GM12878 (cell line): ENCODE results near the gene DNAJC15. TPM values are rescaled to one million over a fixed set of nuclear protein-coding genes. Genes with fewer than 3 reads are reported as not detected.

ENCODE experiments used
- ATAC-seq: fragments of 200-7000 bp; cut with Tn5 transposase; 3 replicates; pipeline ENCODE4 v1.9.1; 2020; ENCODE audit warnings: mild to moderate bottlenecking, moderate library complexity
- BruUV-seq: library from RNA; stranded (reverse); fragments of 400-500 nt; replicated peaks from 2 replicates; lab custom pipeline; 2021; lab: Mats Ljungman, UMichigan
- CTCF ChIA-PET: fragments of 300-600 bp; sonication (Branson Sonifier 250); formaldehyde crosslinking; extraction: SDS; loops from one replicate; lab custom pipeline; 2021; ENCODE audit warnings: inconsistent platforms; lab: Yijun Ruan, JAX
- POLR2A ChIA-PET: fragments of 350-600 bp; formaldehyde crosslinking; extraction: SDS; loops from one replicate; lab custom pipeline; 2021; ENCODE audit warnings: inconsistent platforms; lab: Charles Lee
- RAD21 ChIA-PET: fragments of 300-600 bp; sonication (Branson Sonifier 250); formaldehyde crosslinking; loops from one replicate; lab custom pipeline; 2023; ENCODE audit warnings: antibody characterized with exemption; ENCODE audit not compliant: unreplicated experiment; lab: Charles Lee
- SMC1A ChIA-PET: fragments of 300-600 bp; sonication (Branson Sonifier 250); formaldehyde crosslinking; loops from one replicate; lab custom pipeline; 2023; ENCODE audit not compliant: unreplicated experiment, uncharacterized antibody; lab: Charles Lee
- DNase-seq: peaks from one replicate; pipeline ENCODE4 v3.0.0-alpha.2; 2011; ENCODE audit warnings: low read depth, low spot score
- FAIRE-seq: peaks from 3 replicates; lab custom pipeline; 2011; peaks lifted over from hg19 to GRCh38; lab: Jason Lieb, UNC
- H2AFZ ChIP-seq: 2 replicates; pipeline ENCODE4 v1.6.0; 2011; ENCODE audit warnings: low read depth, low read length, control low read depth; ENCODE audit not compliant: control insufficient read depth
- H3K27ac ChIP-seq: 2 replicates; pipeline ENCODE4 v1.5.1; 2011; ENCODE audit warnings: control low read depth; ENCODE audit not compliant: control insufficient read depth, insufficient read depth
- H3K27me3 ChIP-seq, 2 experiments: replicated peaks in 1 of 2; 2 replicates each; pipeline versions ENCODE4 v1.6.0 to v1.6.1; 2011; ENCODE audit warnings: low read length in 1 of 2; ENCODE audit not compliant: control insufficient read depth in 2 of 2, insufficient read depth in 2 of 2
- H3K36me3 ChIP-seq, 2 experiments: 2 replicates each; pipeline ENCODE4 v1.5.1; 2011; ENCODE audit warnings: low read length in 1 of 2; ENCODE audit not compliant: control insufficient read depth in 2 of 2, insufficient read depth in 2 of 2
- H3K4me1 ChIP-seq: 2 replicates; pipeline ENCODE4 v1.6.1; 2011; ENCODE audit warnings: mild to moderate bottlenecking, low read length, moderate library complexity, mixed read lengths; ENCODE audit not compliant: control insufficient read depth, insufficient read depth
- H3K4me2 ChIP-seq: 2 replicates; pipeline ENCODE4 v1.6.0; 2011; ENCODE audit warnings: control low read depth; ENCODE audit not compliant: control insufficient read depth, insufficient read depth
- H3K4me3 ChIP-seq: fragments of 200-600 bp; sonication (generic); 2 replicates; pipeline ENCODE4 v1.5.1; 2016
- H3K79me2 ChIP-seq: 2 replicates; pipeline ENCODE4 v1.6.0; 2011; ENCODE audit warnings: low read length; ENCODE audit not compliant: control insufficient read depth, insufficient read depth
- H3K9ac ChIP-seq: 2 replicates; pipeline ENCODE4 v1.8.0; 2011; ENCODE audit warnings: low read length, control low read depth, mixed read lengths; ENCODE audit not compliant: control insufficient read depth, insufficient read depth
- H3K9me3 ChIP-seq: replicated peaks from 3 replicates; pipeline ENCODE4 v1.5.1; 2011; ENCODE audit warnings: mild to moderate bottlenecking, low read length; ENCODE audit not compliant: control insufficient read depth, insufficient read depth
- H4K20me1 ChIP-seq: 2 replicates; pipeline ENCODE4 v1.6.0; 2011; ENCODE audit not compliant: control insufficient read depth, insufficient read depth
- BHLHE40 ChIP-seq, 2 experiments: fragments of 450-650 bp in 1 of 2; IDR thresholded peaks; 2 replicates each; pipeline ENCODE4 v1.6.1; 2011 to 2017; ENCODE audit warnings: low read depth in 2 of 2, borderline replicate concordance in 1 of 2, improper control_type of control experiment in 1 of 2, low read length in 1 of 2, mild to moderate bottlenecking in 1 of 2
- EP300 ChIP-seq, 2 experiments: fragments of 150-350 bp in 1 of 2; IDR thresholded peaks; 2 replicates each; pipeline ENCODE4 v1.6.1; 2011 to 2012; ENCODE audit warnings: low read depth in 2 of 2, low read length in 2 of 2, borderline replicate concordance in 1 of 2, improper control_type of control experiment in 1 of 2, inconsistent platforms in 1 of 2; ENCODE audit not compliant: control insufficient read depth in 1 of 2
- LARP7 ChIP-seq: fragments of 450-650 bp; IDR thresholded peaks from 2 replicates; pipeline ENCODE4 v1.6.1; 2017; ENCODE audit warnings: mild to moderate bottlenecking
- MEF2A ChIP-seq: IDR thresholded peaks from 2 replicates; pipeline ENCODE4 v1.6.1; 2011; ENCODE audit warnings: low read depth, mild to moderate bottlenecking, low read length, moderate library complexity; ENCODE audit not compliant: insufficient read depth
- RAD51 ChIP-seq: fragments of 450-650 bp; IDR thresholded peaks from 2 replicates; pipeline ENCODE4 v1.6.1; 2016; ENCODE audit warnings: moderate library complexity, mild to moderate bottlenecking, inconsistent platforms
- REST ChIP-seq: IDR thresholded peaks from 2 replicates; pipeline ENCODE4 v1.6.1; 2012; ENCODE audit warnings: mild to moderate bottlenecking, low read depth, low read length
- TARDBP ChIP-seq: IDR thresholded peaks from 2 replicates; pipeline ENCODE4 v1.6.1; 2016; ENCODE audit warnings: borderline replicate concordance
- ZBTB11 ChIP-seq: fragments of 450-650 bp; formaldehyde crosslinking; IDR thresholded peaks from 2 replicates; pipeline ENCODE4 v1.5.0; 2022; ENCODE audit warnings: mild to moderate bottlenecking, missing genetic modification characterization
- ZNF687 ChIP-seq: fragments of 450-650 bp; IDR thresholded peaks from 2 replicates; pipeline ENCODE4 v1.6.1; 2017; ENCODE audit warnings: mild to moderate bottlenecking, moderate library complexity
- WGBS: methylation state at CpG from one replicate; pipeline ENCODE4 v1.1.6; 2016; ENCODE audit warnings: low lambda C conversion rate; ENCODE audit not compliant: insufficient replicate concordance, insufficient coverage; ENCODE audit errors: missing lambda C conversion rate; 5-methylcytosine and 5-hydroxymethylcytosine counted together
- in situ Hi-C: fragments of 300-500 bp; cut with MboI; formaldehyde crosslinking; loops from 9 replicates; pipeline ENCODE4 v1.14.3; 2018; ENCODE audit warnings: mixed read lengths
- intact Hi-C: fragments of 100-400 bp; cut with micrococcal nuclease; formaldehyde crosslinking; loops from one replicate; pipeline ENCODE4 v1.14.2; 2022; ENCODE audit not compliant: unreplicated experiment
- polyA plus RNA-seq, 11 experiments: library from polyadenylated mRNA; depleted of rRNA in 4 of 11; unstranded in 6 of 11; stranded (reverse) in 5 of 11; fragments of >200 nt; fragmentation: Nextera tagmentation in 4 of 11; fragmentation: Illumina TruSeq in 1 of 11; extraction: Ambion mirVana in 4 of 11; extraction: Trizol in 1 of 11; gene quantifications; 1 replicate in 1 of 11; 2 replicates in 10 of 11; pipeline versions ENCODE4 v1.2.1 to v1.2.3, GENCODE V29; 2011 to 2016; ENCODE audit warnings: inconsistent platforms in 2 of 11, missing spikeins in 2 of 11, low read depth in 1 of 11
- total RNA-seq, 4 experiments: library from RNA; depleted of rRNA in 3 of 4; stranded (reverse); fragments of >200 nt in 3 of 4; fragmentation: Illumina TruSeq in 1 of 4; extraction: Trizol in 1 of 4; gene quantifications; 2 replicates each; pipeline versions ENCODE4 v1.2.1 to v1.2.3, GENCODE V29; 2013 to 2021

The DNAJC15 gene
- total and polyA plus RNA-seq, 10 of the 15 experiments (the other 5 are each of a cell fraction or from before 2014, with no cell fraction given): 13.1 to 104 (median 54.4) TPM

GRCh38 chr13:43154156-43154651, 130.8 kb downstream of the DNAJC15 start:
- ChIA-PET POLR2A (no interaction called here), SMC1A (no interaction called here), RAD21 (no interaction called here), CTCF (no interaction called here)
- intact Hi-C loops (no loop called here), in situ Hi-C loops (no loop called here)
- no peak for ATAC-seq
- H3K4me1 ChIP-seq: no peaks in the 10 kb centered on the region
- H3K9ac ChIP-seq: no peak overlapping the region
- no peak for FAIRE-seq
- H3K36me3 ChIP-seq: no peaks in the 10 kb centered on the region
- no peaks in the 10 kb centered on the region for H3K9me3 ChIP-seq
- no peak for TF ChIP-seq LARP7
- no peak for TF ChIP-seq ZNF687
- TF ChIP-seq REST: no peak
- TF ChIP-seq EP300 (IDR thresholded peaks at IDR 0.05; ENCODE audit: borderline replicate concordance in 1 of 2, control insufficient read depth in 1 of 2, low read depth in 2 of 2, low read length in 2 of 2): no peak
- TF ChIP-seq ZBTB11 (CRISPR knock-in tag): no peak
- no peak for TF ChIP-seq MEF2A
- TF ChIP-seq TARDBP: no peak
- no peak for TF ChIP-seq RAD51
- TF ChIP-seq BHLHE40 (IDR thresholded peaks at IDR 0.05; ENCODE audit: borderline replicate concordance in 1 of 2, low read depth in 2 of 2, low read length in 1 of 2): no peak
- no peaks in the 10 kb centered on the region for H4K20me1 ChIP-seq
- no peak overlapping the region for H2AFZ ChIP-seq
- H3K79me2 ChIP-seq: no peaks in the 10 kb centered on the region
- no peak overlapping the region for H3K4me2 ChIP-seq
- DNase-seq: no peak
- no peak overlapping the region for H3K27ac ChIP-seq
- BruUV-seq: no TSS peak
- no peaks in the 10 kb centered on the region for H3K27me3 ChIP-seq
- 72% methylated on average over 5 of the region's 5 CpGs for WGBS
- no peak overlapping the region for H3K4me3 ChIP-seq
